IgD-negative memory B cell (primary cell): ENCODE data around the gene PCDHA7. TPM values are rescaled to one million over a fixed set of nuclear protein-coding genes. Genes with fewer than 3 reads are reported as not detected.
"Not testable (repeated sequence)": the region's sequence is repeated elsewhere in the genome, so short reads cannot be mapped to it uniquely, and the experiment has no call there.

Experiments used
- H3K27ac Mint-ChIP-seq, 3 donors: one replicate each; pipeline ENCODE4 v1.8.0; 2020 to 2022; ENCODE audit warnings: mild to moderate bottlenecking in 3 of 3, mixed read lengths in 3 of 3, moderate library complexity in 1 of 3
- H3K27me3 Mint-ChIP-seq: one replicate; pipeline ENCODE4 v1.8.0; 2021; ENCODE audit warnings: mixed read lengths
- H3K36me3 Mint-ChIP-seq: one replicate; pipeline ENCODE4 v1.8.0; 2020; ENCODE audit warnings: mild to moderate bottlenecking, mixed read lengths
- H3K4me1 Mint-ChIP-seq, 3 donors: one replicate each; pipeline ENCODE4 v1.8.0; 2020 to 2022; ENCODE audit warnings: mixed read lengths in 3 of 3, mild to moderate bottlenecking in 1 of 3
- H3K4me3 Mint-ChIP-seq, 4 donors: one replicate each; pipeline ENCODE4 v1.8.0; 2020 to 2022; ENCODE audit warnings: mild to moderate bottlenecking in 4 of 4, mixed read lengths in 4 of 4, moderate library complexity in 3 of 4
- H3K9me3 Mint-ChIP-seq, 3 donors: one replicate each; pipeline ENCODE4 v1.8.0; 2020 to 2021; ENCODE audit warnings: mixed read lengths in 3 of 3, mild to moderate bottlenecking in 1 of 3
- polyA plus RNA-seq: library from polyadenylated mRNA; unstranded; fragments of 300-500 nt; fragmentation: Illumina TruSeq; gene quantifications from one replicate; pipeline ENCODE4 v1.2.3, GENCODE V29; 2021

Gene PCDHA7
- polyA plus RNA-seq, 1 donor from 2014 or later: not detected

- H3K4me3 Mint-ChIP-seq: peak within 1 kb of the TSS in 1 of 4 donors; percentile 28
- no peaks in the 10 kb centered on the region for H3K36me3 Mint-ChIP-seq
- peak within 1 kb of the TSS in 1 of 3 donors; percentile 53 for H3K27ac Mint-ChIP-seq
- peaks cover 13% of the 10 kb centered on the region for H3K27me3 Mint-ChIP-seq
- peaks cover 0 to 1% (median 0%) of the 10 kb centered on the region in 3 donors for H3K4me1 Mint-ChIP-seq
- H3K9me3 Mint-ChIP-seq: peaks cover 4 to 11% (median 7%) of the 10 kb centered on the region in 3 donors
Measured at GRCh38 chr5:140840978-140841962, 7.2 kb downstream of the PCDHA7 start, which contains the start of gene PCDHA8. TSS of gene PCDHA8 (plus strand) at chr5:140841187. CDS start at chr5:140841322, 135 bp downstream.

GRCh38 chr5:140842798-140843733 is 9.0 kb downstream of the PCDHA7 start:
- peaks cover 10% of the 10 kb centered on the region for H3K27me3 Mint-ChIP-seq
- H3K4me1 Mint-ChIP-seq: peaks cover 0 to 1% (median 0%) of the 10 kb centered on the region in 3 donors
- H3K4me3 Mint-ChIP-seq: no peak overlapping the region
- H3K27ac Mint-ChIP-seq: no peak overlapping the region
- no peaks in the 10 kb centered on the region for H3K36me3 Mint-ChIP-seq
- H3K9me3 Mint-ChIP-seq: peaks cover 4 to 11% (median 5%) of the 10 kb centered on the region in 3 donors

GRCh38 chr5:140848139-140849102 is 14.4 kb downstream of the PCDHA7 start, which contains the start of gene PCDHA9:
TSS of gene PCDHA9 (plus strand) at chr5:140848382. CDS start at chr5:140848496, 114 bp downstream.
- not testable (repeated sequence) for H3K9me3 Mint-ChIP-seq, H3K27ac Mint-ChIP-seq, H3K4me1 Mint-ChIP-seq, H3K4me3 Mint-ChIP-seq, H3K36me3 Mint-ChIP-seq, H3K27me3 Mint-ChIP-seq

GRCh38 chr5:140849831-140850634 is 16.0 kb downstream of the PCDHA7 start:
- not testable (repeated sequence) for H3K36me3 Mint-ChIP-seq, H3K9me3 Mint-ChIP-seq, H3K27ac Mint-ChIP-seq, H3K27me3 Mint-ChIP-seq, H3K4me1 Mint-ChIP-seq, H3K4me3 Mint-ChIP-seq

- H3K27ac Mint-ChIP-seq: no peak within 1 kb of the TSS
- H3K27me3 Mint-ChIP-seq: no peaks in the 10 kb centered on the region
- no peaks in the 10 kb centered on the region for H3K36me3 Mint-ChIP-seq
- no peak within 1 kb of the TSS for H3K4me3 Mint-ChIP-seq
- H3K9me3 Mint-ChIP-seq: peaks cover 3% of the 10 kb centered on the region in 3 donors
- no peaks in the 10 kb centered on the region for H3K4me1 Mint-ChIP-seq
Measured at GRCh38 chr5:140855772-140856674, 22.0 kb downstream of the PCDHA7 start, which contains the start of gene PCDHA10. TSS of gene PCDHA10 (plus strand) at chr5:140855897. CDS start at chr5:140856049, 152 bp downstream.

GRCh38 chr5:140857177-140857986 is 23.3 kb downstream of the PCDHA7 start:
- Mint-ChIP-seq H3K27me3 (no peaks in the 10 kb centered on the region), H3K4me1 (no peaks in the 10 kb centered on the region), H3K4me3 (no peak overlapping the region), H3K27ac (no peak overlapping the region), H3K9me3 (peaks cover 3 to 8% (median 6%) of the 10 kb centered on the region in 3 donors), H3K36me3 (no peaks in the 10 kb centered on the region)

GRCh38 chr5:140857987-140858240 is 23.8 kb downstream of the PCDHA7 start:
- no peak overlapping the region for H3K27ac Mint-ChIP-seq
- H3K9me3 Mint-ChIP-seq: peaks cover 3 to 8% (median 6%) of the 10 kb centered on the region in 3 donors
- no peaks in the 10 kb centered on the region for H3K36me3 Mint-ChIP-seq
- no peak overlapping the region for H3K4me3 Mint-ChIP-seq
- no peaks in the 10 kb centered on the region for H3K27me3 Mint-ChIP-seq
- no peaks in the 10 kb centered on the region for H3K4me1 Mint-ChIP-seq

GRCh38 chr5:140862441-140863295 is 28.6 kb downstream of the PCDHA7 start:
- Mint-ChIP-seq H3K27me3 (peaks cover 5% of the 10 kb centered on the region), H3K9me3 (peaks cover 3 to 6% (median 3%) of the 10 kb centered on the region in 3 donors), H3K36me3 (no peaks in the 10 kb centered on the region), H3K4me1 (no peaks in the 10 kb centered on the region), H3K4me3 (no peak overlapping the region), H3K27ac (no peak overlapping the region)

GRCh38 chr5:140868721-140869554 is 34.9 kb downstream of the PCDHA7 start, which contains the start of gene PCDHA11:
TSS of gene PCDHA11 (plus strand) at chr5:140868957. CDS start at chr5:140869104, 147 bp downstream.
- Mint-ChIP-seq H3K27ac (no peak within 1 kb of the TSS), H3K4me1 (no peaks in the 10 kb centered on the region), H3K36me3 (no peaks in the 10 kb centered on the region), H3K27me3 (peaks cover 7% of the 10 kb centered on the region), H3K9me3 (peaks cover 3 to 16% (median 4%) of the 10 kb centered on the region in 3 donors), H3K4me3 (no peak within 1 kb of the TSS)

GRCh38 chr5:140869555-140869886 is 35.5 kb downstream of the PCDHA7 start:
- no peaks in the 10 kb centered on the region for H3K4me1 Mint-ChIP-seq
- H3K9me3 Mint-ChIP-seq: peaks cover 7 to 16% (median 9%) of the 10 kb centered on the region in 3 donors
- H3K36me3 Mint-ChIP-seq: no peaks in the 10 kb centered on the region
- H3K27ac Mint-ChIP-seq: no peak overlapping the region
- peaks cover 6% of the 10 kb centered on the region for H3K27me3 Mint-ChIP-seq
- H3K4me3 Mint-ChIP-seq: no peak overlapping the region
